ENCODE measurements around the gene KRT222.

Gene KRT222

GRCh38 chr17:40615068-40615840 is 49.7 kb downstream of the KRT222 start:
- TF ChIP-seq GATA2 (IDR thresholded peaks at IDR 0.05; ENCODE audit: low read depth, low read length) (no peak), GATA3 (IDR thresholded peaks at IDR 0.05; ENCODE audit: low read depth, low read length) (no peak)

GRCh38 chr17:40614431-40615067 is 50.4 kb downstream of the KRT222 start:
- TF ChIP-seq GATA3 (IDR thresholded peaks at IDR 0.05; ENCODE audit: low read depth, low read length) (no peak), GATA2 (IDR thresholded peaks at IDR 0.05; ENCODE audit: low read depth, low read length) (no peak)

- TF ChIP-seq GATA2 (IDR thresholded peaks at IDR 0.05; ENCODE audit: low read depth, low read length) (no peak), GATA3 (IDR thresholded peaks at IDR 0.05; ENCODE audit: low read depth, low read length) (no peak)
Measured at GRCh38 chr17:40613467-40614154, 51.4 kb downstream of the KRT222 start.

GRCh38 chr17:40612599-40613244 is 52.3 kb downstream of the KRT222 start:
- TF ChIP-seq GATA3 (IDR thresholded peaks at IDR 0.05; ENCODE audit: low read depth, low read length), result no peak
- no peak for TF ChIP-seq GATA2 (IDR thresholded peaks at IDR 0.05; ENCODE audit: low read depth, low read length)

GRCh38 chr17:40611840-40612474 is 53.0 kb downstream of the KRT222 start:
- TF ChIP-seq GATA3 (IDR thresholded peaks at IDR 0.05; ENCODE audit: low read depth, low read length) (no peak), GATA2 (IDR thresholded peaks at IDR 0.05; ENCODE audit: low read depth, low read length) (no peak)

- TF ChIP-seq GATA2 (IDR thresholded peaks at IDR 0.05; ENCODE audit: low read depth, low read length), result no peak
- TF ChIP-seq GATA3 (IDR thresholded peaks at IDR 0.05; ENCODE audit: low read depth, low read length), result no peak
Measured at GRCh38 chr17:40610359-40610758, 54.6 kb downstream of the KRT222 start.

GRCh38 chr17:40608061-40608581 is 56.9 kb downstream of the KRT222 start:
- TF ChIP-seq GATA2 (IDR thresholded peaks at IDR 0.05; ENCODE audit: low read depth, low read length), result no peak
- TF ChIP-seq GATA3 (IDR thresholded peaks at IDR 0.05; ENCODE audit: low read depth, low read length), result no peak

GRCh38 chr17:40607641-40608040 is 57.3 kb downstream of the KRT222 start:
- no peak for TF ChIP-seq GATA3 (IDR thresholded peaks at IDR 0.05; ENCODE audit: low read depth, low read length)
- TF ChIP-seq GATA2 (IDR thresholded peaks at IDR 0.05; ENCODE audit: low read depth, low read length), result no peak

- no peak for TF ChIP-seq GATA2 (IDR thresholded peaks at IDR 0.05; ENCODE audit: low read depth, low read length)
Measured at GRCh38 chr17:40606548-40607353, 58.2 kb downstream of the KRT222 start.

- TF ChIP-seq GATA2 (IDR thresholded peaks at IDR 0.05; ENCODE audit: low read depth, low read length) (no peak), GATA3 (IDR thresholded peaks at IDR 0.05; ENCODE audit: low read depth, low read length) (no peak)
Measured at GRCh38 chr17:40605306-40605705, 59.7 kb downstream of the KRT222 start.
